GM19468 (cell line): ENCODE measurements around the gene LILRA1.
"Not testable (repeated sequence)": the region's sequence is repeated elsewhere in the genome, so short reads cannot be mapped to it uniquely, and the experiment has no call there.

Source experiments
- ATAC-seq: cut with Tn5 transposase; IDR thresholded peaks from one replicate; pipeline ENCODE4 v1.9.1; 2021; ENCODE audit warnings: mild to moderate bottlenecking, moderate library complexity, moderate number of reproducible peaks; ENCODE audit not compliant: unreplicated experiment; ENCODE audit errors: extremely low read depth

LILRA1 gene

GRCh38 chr19:54576411-54576976, 16.9 kb upstream of the LILRA1 start:
- no peak for ATAC-seq

DNA sequence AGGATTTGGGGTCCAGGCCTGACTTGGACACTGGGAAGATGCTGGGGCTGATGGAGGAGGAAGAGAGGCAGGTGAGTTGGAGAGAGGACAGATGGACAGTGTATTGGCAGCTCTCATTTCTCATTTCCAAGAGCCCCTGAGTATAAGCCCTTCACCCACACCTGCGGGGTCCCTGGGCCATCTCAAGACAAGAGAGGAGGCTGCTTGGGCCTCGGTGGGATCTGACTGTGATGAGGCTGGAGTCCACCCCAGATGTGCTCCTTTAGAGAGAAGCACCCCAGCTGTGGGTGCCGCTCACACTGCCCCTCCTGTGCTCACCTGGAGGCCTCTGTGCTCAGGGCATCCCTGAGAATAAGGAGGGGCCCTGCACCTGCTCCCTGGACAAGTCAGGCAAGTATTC, 16.1 kb upstream of the LILRA1 start:
- ATAC-seq, result no peak

GRCh38 chr19:54578268-54578667, 15.2 kb upstream of the LILRA1 start:
- not testable (repeated sequence) for ATAC-seq

DNA sequence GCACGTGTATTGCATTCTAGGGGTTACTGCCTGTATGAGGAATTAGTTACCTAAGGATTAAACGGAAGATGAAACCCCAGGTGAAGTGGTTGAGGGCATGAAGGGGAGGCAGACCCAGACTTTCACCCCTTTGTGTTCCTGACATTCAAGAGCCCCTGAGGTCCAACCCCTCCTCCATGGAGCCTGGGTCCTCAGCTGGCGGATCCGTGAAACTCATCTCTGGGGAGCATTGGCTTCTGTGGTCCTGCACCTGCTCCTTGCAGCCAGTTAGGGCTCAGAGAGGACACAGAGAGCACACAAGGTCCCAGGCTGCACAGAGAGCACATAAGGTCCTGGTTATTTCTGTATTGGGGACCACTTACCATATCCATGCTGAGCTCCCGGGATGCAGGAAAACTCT, 7.0 kb upstream of the LILRA1 start:
- no peak for ATAC-seq

DNA sequence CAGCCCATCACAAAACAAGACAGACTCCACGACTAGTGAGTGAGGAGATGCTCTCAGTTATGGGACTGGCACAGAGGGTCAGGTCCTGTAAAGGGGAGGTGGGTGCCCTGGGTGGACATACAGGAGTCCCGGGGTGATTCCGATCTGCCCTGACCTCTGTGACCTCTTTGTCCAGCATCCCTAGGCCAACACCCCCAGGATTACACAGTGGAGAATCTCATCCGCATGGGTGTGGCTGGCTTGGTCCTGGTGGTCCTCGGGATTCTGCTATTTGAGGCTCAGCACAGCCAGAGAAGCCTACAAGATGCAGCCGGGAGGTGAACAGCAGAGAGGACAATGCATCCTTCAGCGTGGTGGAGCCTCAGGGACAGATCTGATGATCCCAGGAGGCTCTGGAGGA, 6.4 kb upstream of the LILRA1 start:
- ATAC-seq, result no peak

GRCh38 chr19:54593931-54594626, 647 bp downstream of the LILRA1 start:
- ATAC-seq, result not testable (repeated sequence)

DNA sequence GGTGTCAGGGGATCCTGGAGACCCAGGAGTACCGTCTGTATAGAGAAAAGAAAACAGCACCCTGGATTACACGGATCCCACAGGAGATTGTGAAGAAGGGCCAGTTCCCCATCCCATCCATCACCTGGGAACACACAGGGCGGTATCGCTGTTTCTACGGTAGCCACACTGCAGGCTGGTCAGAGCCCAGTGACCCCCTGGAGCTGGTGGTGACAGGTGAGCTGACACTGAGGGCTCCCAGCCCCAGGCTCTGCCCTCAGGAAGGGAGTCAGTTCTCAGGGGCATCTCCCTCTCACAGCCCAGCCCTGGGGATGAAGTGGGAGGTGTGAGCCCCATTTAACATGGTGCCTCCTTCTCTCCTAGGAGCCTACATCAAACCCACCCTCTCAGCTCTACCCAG, 1.3 kb downstream of the LILRA1 start:
- no peak for ATAC-seq

DNA sequence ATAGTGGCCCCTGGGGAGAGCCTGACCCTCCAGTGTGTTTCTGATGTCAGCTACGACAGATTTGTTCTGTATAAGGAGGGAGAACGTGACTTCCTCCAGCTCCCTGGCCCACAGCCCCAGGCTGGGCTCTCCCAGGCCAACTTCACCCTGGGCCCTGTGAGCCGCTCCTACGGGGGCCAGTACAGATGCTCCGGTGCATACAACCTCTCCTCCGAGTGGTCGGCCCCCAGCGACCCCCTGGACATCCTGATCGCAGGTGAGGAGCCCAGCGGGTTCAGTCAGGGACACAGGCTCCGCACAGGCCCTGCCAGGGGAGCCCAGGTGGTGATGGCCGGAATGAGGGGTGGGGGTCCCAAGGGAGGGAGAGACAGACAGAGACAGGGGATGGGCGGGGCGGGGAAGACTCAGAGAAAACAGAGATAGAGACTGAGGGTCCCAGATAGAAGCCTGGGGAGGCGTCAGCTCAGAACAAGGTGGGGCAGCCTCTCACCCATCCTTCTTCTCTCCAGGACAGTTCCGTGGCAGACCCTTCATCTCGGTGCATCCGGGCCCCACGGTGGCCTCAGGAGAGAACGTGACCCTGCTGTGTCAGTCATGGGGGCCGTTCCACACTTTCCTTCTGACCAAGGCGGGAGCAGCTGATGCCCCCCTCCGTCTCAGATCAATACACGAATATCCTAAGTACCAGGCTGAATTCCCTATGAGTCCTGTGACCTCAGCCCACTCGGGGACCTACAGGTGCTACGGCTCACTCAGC, 2.4 kb downstream of the LILRA1 start:
- ATAC-seq, result not testable (repeated sequence)

DNA sequence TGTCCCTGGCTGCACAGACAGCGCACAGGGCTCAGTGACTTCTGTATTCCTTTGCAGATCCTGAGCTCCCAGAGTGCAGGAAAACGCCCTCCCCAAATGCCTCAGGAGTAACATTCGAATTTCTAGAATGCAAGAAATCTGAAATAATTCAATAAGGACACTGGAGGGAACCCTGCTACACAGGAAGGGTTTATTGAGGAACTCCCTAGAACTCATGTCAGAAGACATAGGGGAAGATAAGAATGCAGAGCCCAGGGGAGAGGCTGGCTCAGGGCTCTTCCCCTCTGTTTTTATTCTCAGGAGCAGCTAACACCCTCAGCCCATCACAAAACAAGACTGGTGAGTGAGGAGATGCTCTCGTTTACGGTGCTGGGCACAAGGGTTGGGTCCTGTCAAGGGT, 6.8 kb downstream of the LILRA1 start:
- ATAC-seq, result no peak

- no peak for ATAC-seq
These were observed 12.8 kb downstream of the LILRA1 start for GRCh38 chr19:54606230-54606629.

GRCh38 chr19:54606891-54607784, 13.7 kb downstream of the LILRA1 start:
- no peak for ATAC-seq

GRCh38 chr19:54607785-54608150, 14.3 kb downstream of the LILRA1 start:
- ATAC-seq, result no peak

DNA sequence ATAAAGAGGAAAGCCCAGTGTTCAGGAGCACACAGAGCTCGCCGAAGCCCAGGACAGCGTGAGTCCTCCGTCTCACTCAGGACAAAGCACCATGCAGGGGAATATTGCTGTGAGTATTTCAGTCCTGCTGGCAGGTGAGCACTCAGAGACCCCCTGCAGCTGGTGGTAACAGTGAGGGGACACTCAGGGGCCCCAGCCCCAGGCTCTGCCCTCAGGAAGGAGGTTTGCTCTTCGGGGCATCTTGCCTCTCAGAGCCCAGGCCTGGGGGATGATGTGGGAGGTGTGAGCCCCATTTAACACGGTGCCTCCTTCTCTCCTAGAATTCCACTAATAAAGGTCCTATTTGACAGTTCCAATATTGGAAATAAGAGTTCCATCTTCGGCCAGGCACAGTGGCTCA, 14.8 kb downstream of the LILRA1 start:
- ATAC-seq, result no peak

- no peak for ATAC-seq
These were observed 15.4 kb downstream of the LILRA1 start for GRCh38 chr19:54608792-54609191.

- no peak for ATAC-seq
These were observed 15.9 kb downstream of the LILRA1 start for GRCh38 chr19:54609356-54609791.

GRCh38 chr19:54612428-54612827, 19.0 kb downstream of the LILRA1 start:
- no peak for ATAC-seq

DNA sequence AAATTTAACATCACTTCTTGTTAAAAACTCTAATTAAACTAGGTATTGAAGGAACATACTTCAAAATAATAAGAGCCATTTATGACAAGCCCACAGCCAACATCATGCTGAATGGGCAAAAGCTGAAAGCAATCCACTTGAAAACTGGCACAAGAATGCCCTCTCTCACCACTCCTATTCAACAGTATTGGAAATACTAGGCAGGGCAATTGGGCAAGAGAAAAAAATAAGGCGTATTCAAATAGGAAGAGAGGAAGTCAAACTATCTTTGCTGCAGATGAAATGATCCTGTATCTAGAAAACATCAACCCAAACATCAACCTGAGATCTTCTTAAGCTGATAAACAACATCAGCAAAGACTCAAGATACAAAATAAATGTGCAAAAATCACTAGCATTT, 21.3 kb downstream of the LILRA1 start:
- no peak for ATAC-seq

GRCh38 chr19:54616057-54616456, 22.6 kb downstream of the LILRA1 start:
- ATAC-seq, result no peak

- ATAC-seq, result no peak
These were observed 23.6 kb downstream of the LILRA1 start for GRCh38 chr19:54616821-54617560.

DNA sequence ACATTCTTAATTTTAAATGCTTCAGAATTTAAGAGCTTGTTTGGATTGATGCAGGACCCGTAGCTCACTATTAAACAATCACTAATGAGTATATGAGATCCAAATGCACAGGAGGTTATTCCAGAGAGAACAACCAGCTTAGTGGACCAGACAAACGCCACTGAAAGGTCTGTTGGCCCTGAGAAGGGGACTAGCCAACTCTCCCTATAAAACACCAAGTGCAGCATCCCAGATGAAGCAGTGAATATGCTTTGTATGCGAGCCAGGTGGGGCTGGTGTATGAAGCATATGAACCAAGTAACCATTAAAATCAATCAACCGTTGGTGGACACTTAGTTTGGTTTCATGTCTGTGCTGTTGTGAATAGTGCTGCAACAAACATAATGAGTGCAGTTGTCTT, 27.0 kb downstream of the LILRA1 start:
- no peak for ATAC-seq
